Peyer's patch (tissue), 4 donors: ENCODE data around the gene P2RX3. TPM values are rescaled to one million over a fixed set of nuclear protein-coding genes. Genes with fewer than 3 reads are reported as not detected.

Experiments
- DNase-seq, 3 donors: peaks; one replicate each; pipeline ENCODE4 v3.0.0-alpha.2; 2017 to 2019
- H3K27ac ChIP-seq, 4 donors: fragments of 200-600 bp; sonication (generic); one replicate each; pipeline ENCODE4 v1.5.1; 2016 to 2019
- H3K27me3 ChIP-seq, 2 donors: fragments of 200-600 bp; sonication (generic); one replicate each; pipeline ENCODE4 v1.5.1; 2019
- H3K36me3 ChIP-seq, 3 donors: fragments of 200-600 bp; sonication (generic); one replicate each; pipeline ENCODE4 v1.5.1; 2016 to 2019
- H3K4me1 ChIP-seq, 4 donors: fragments of 200-600 bp; sonication (generic); one replicate each; pipeline ENCODE4 v1.5.1; 2016 to 2019
- H3K4me3 ChIP-seq, 4 donors: fragments of 200-600 bp; sonication (generic); 1 replicate in 3 of 4; 2 replicates in 1 of 4; pipeline ENCODE4 v1.5.1; 2016 to 2019; ENCODE audit warnings: mild to moderate bottlenecking in 1 of 4
- H3K9me3 ChIP-seq, 4 donors: fragments of 200-600 bp; sonication (generic); one replicate each; pipeline ENCODE4 v1.5.1; 2016 to 2019; ENCODE audit warnings: mild to moderate bottlenecking in 1 of 4
- POLR2A ChIP-seq, 2 donors: fragments of 450-650 bp; IDR thresholded peaks; one replicate each; pipeline ENCODE4 v1.5.1; 2017; ENCODE audit warnings: antibody characterized with exemption in 2 of 2, mild to moderate bottlenecking in 2 of 2, moderate library complexity in 2 of 2
- total RNA-seq, 4 donors: library from RNA; depleted of rRNA; stranded (reverse); fragments of >200 nt; gene quantifications; one replicate each; pipeline ENCODE4 v1.1.0, GENCODE V29; 2016
- TF ChIP-seq, protein P1 (sequence below), 6 experiments: fragments of 450-650 bp in 4 of 6; fragments of 200-600 bp in 2 of 6; sonication (generic) in 1 of 6; IDR thresholded peaks; one replicate each; pipeline ENCODE4 v1.5.1; 2017 to 2019; ENCODE audit warnings: antibody characterized with exemption in 6 of 6, mild to moderate bottlenecking in 3 of 6, moderate library complexity in 1 of 6

The P2RX3 gene
- total RNA-seq, 4 donors from 2014 or later: 0.80 TPM; not detected in 3

DNA sequence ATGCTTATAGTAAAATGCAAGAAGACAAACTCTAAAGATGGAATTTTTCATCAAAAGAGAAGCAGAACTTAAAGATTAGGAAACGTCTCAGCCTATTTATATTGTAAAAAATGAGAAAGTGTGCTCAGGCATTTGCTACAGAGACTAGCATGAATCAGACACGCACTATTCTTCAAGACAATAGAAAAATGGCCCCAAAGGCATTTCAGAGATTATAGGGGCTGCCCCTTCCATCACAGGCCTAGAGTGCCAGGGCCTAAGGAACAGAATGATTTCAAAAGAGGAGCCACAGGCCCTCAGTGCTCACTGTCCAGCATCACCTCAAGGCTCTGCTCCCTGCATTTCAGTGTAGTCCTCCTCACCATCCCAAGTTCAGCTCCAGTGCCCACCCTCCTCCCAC lies 40.9 kb upstream of the P2RX3 start:
- H3K36me3 ChIP-seq: peaks cover 0 to 41% (median 5%) of the 10 kb centered on the region in 3 donors
- H3K27ac ChIP-seq: no peak overlapping the region
- no peaks in the 10 kb centered on the region for H3K27me3 ChIP-seq
- TF ChIP-seq, protein P1, sequence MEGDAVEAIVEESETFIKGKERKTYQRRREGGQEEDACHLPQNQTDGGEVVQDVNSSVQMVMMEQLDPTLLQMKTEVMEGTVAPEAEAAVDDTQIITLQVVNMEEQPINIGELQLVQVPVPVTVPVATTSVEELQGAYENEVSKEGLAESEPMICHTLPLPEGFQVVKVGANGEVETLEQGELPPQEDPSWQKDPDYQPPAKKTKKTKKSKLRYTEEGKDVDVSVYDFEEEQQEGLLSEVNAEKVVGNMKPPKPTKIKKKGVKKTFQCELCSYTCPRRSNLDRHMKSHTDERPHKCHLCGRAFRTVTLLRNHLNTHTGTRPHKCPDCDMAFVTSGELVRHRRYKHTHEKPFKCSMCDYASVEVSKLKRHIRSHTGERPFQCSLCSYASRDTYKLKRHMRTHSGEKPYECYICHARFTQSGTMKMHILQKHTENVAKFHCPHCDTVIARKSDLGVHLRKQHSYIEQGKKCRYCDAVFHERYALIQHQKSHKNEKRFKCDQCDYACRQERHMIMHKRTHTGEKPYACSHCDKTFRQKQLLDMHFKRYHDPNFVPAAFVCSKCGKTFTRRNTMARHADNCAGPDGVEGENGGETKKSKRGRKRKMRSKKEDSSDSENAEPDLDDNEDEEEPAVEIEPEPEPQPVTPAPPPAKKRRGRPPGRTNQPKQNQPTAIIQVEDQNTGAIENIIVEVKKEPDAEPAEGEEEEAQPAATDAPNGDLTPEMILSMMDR (IDR thresholded peaks at IDR 0.05): no peak
- no peak for TF ChIP-seq POLR2A (IDR thresholded peaks at IDR 0.05)
- H3K9me3 ChIP-seq: peaks cover 0 to 13% (median 6%) of the 10 kb centered on the region in 4 donors
- DNase-seq: no peak
- H3K4me3 ChIP-seq: no peak overlapping the region
- H3K4me1 ChIP-seq: no peaks in the 10 kb centered on the region

GRCh38 chr11:57299150-57299737 lies 38.9 kb upstream of the P2RX3 start:
- no peak overlapping the region for H3K4me3 ChIP-seq

GRCh38 chr11:57300785-57301184 lies 37.4 kb upstream of the P2RX3 start:
- TF ChIP-seq, protein P1 (IDR thresholded peaks at IDR 0.05): no peak
- TF ChIP-seq POLR2A (IDR thresholded peaks at IDR 0.05): no peak
- peaks cover 0 to 20% (median 0%) of the 10 kb centered on the region in 4 donors for H3K4me1 ChIP-seq
- no peaks in the 10 kb centered on the region for H3K27me3 ChIP-seq
- H3K27ac ChIP-seq: no peak overlapping the region
- peaks cover 0 to 13% (median 6%) of the 10 kb centered on the region in 4 donors for H3K9me3 ChIP-seq
- no peak overlapping the region for H3K4me3 ChIP-seq
- no peak for DNase-seq
- H3K36me3 ChIP-seq: peaks cover 0 to 56% (median 5%) of the 10 kb centered on the region in 3 donors

More at GRCh38 chr11:57299150-57299737, 38.9 kb upstream of the P2RX3 start:
- no peak for DNase-seq
- Histone ChIP-seq H3K27me3 (no peaks in the 10 kb centered on the region), H3K36me3 (peaks cover 0 to 56% (median 5%) of the 10 kb centered on the region in 3 donors), H3K27ac (no peak overlapping the region), H3K9me3 (peaks cover 0 to 13% (median 6%) of the 10 kb centered on the region in 4 donors), H3K4me1 (peaks cover 0 to 7% (median 0%) of the 10 kb centered on the region in 4 donors)
- TF ChIP-seq POLR2A (IDR thresholded peaks at IDR 0.05): no peak
- TF ChIP-seq, protein P1 (IDR thresholded peaks at IDR 0.05): no peak

GRCh38 chr11:57301711-57302423 lies 36.3 kb upstream of the P2RX3 start:
- H3K27ac ChIP-seq: no peak overlapping the region
- peaks cover 0 to 13% (median 6%) of the 10 kb centered on the region in 4 donors for H3K9me3 ChIP-seq
- peaks cover 0 to 31% (median 0%) of the 10 kb centered on the region in 4 donors for H3K4me1 ChIP-seq

DNA sequence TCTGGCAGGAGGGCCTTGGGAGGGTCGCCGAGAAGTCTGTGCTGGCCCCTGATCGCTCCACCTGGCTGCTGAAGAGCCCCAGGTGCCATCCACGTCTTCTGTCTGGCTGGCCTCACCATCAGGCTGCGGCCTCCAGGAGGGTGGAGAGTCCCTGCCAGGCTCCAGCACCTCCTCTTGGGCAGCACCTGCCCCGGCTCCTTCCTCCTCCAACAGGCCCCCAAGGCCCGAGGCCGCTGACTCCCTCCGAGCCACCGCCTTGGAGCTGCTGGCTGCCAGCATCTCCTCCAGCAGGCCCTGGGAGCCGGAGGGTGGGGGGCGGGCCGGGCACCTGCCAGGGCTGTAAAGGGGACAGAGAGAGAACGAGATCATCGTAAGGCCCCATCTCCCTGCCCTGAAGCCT lies 35.7 kb upstream of the P2RX3 start:
- peaks cover 0 to 56% (median 5%) of the 10 kb centered on the region in 3 donors for H3K36me3 ChIP-seq
- no peak for DNase-seq
- H3K9me3 ChIP-seq: peaks cover 0 to 13% (median 6%) of the 10 kb centered on the region in 4 donors
- peaks cover 0 to 37% (median 0%) of the 10 kb centered on the region in 4 donors for H3K4me1 ChIP-seq
- no peak overlapping the region for H3K27ac ChIP-seq
- H3K27me3 ChIP-seq: no peaks in the 10 kb centered on the region
- H3K4me3 ChIP-seq: no peak overlapping the region
- TF ChIP-seq POLR2A (IDR thresholded peaks at IDR 0.05): no peak
- TF ChIP-seq, protein P1 (IDR thresholded peaks at IDR 0.05): no peak

More at GRCh38 chr11:57301711-57302423, 36.3 kb upstream of the P2RX3 start:
- TF ChIP-seq POLR2A (IDR thresholded peaks at IDR 0.05): no peak
- TF ChIP-seq, protein P1 (IDR thresholded peaks at IDR 0.05): no peak
- H3K4me3 ChIP-seq: no peak overlapping the region
- H3K27me3 ChIP-seq: no peaks in the 10 kb centered on the region
- H3K36me3 ChIP-seq: peaks cover 0 to 56% (median 5%) of the 10 kb centered on the region in 3 donors
- no peak for DNase-seq
